GM18909 (cell line): ENCODE data around the gene RPS6KA2.

ENCODE experiments used
- ATAC-seq: cut with Tn5 transposase; IDR thresholded peaks from one replicate; pipeline ENCODE4 v1.9.1; 2021; ENCODE audit warnings: mild to moderate bottlenecking; ENCODE audit not compliant: unreplicated experiment, poor library complexity

Gene RPS6KA2

GRCh38 chr6:166495487-166496314 lies 131.3 kb downstream of the RPS6KA2 start:
- ATAC-seq = no peak

- ATAC-seq = no peak
Measured at GRCh38 chr6:166494757-166495486, 132.1 kb downstream of the RPS6KA2 start.

- ATAC-seq = no peak
Measured at GRCh38 chr6:166494101-166494441, 133.0 kb downstream of the RPS6KA2 start.

GRCh38 chr6:166493427-166494100 lies 133.5 kb downstream of the RPS6KA2 start:
- no peak for ATAC-seq

GRCh38 chr6:166492092-166492741 lies 134.8 kb downstream of the RPS6KA2 start:
- ATAC-seq = no peak

GRCh38 chr6:166490671-166491500 lies 136.2 kb downstream of the RPS6KA2 start:
- no peak for ATAC-seq

- ATAC-seq = no peak
Measured at GRCh38 chr6:166489301-166490155, 137.5 kb downstream of the RPS6KA2 start.

- ATAC-seq = no peak
Measured at GRCh38 chr6:166488701-166489100, 138.3 kb downstream of the RPS6KA2 start.

GRCh38 chr6:166488076-166488685 lies 138.9 kb downstream of the RPS6KA2 start:
- peak; percentile 95 for ATAC-seq

GRCh38 chr6:166487148-166487547 lies 139.9 kb downstream of the RPS6KA2 start:
- ATAC-seq = no peak

GRCh38 chr6:166486536-166486880 lies 140.5 kb downstream of the RPS6KA2 start:
- no peak for ATAC-seq

GRCh38 chr6:166485651-166486535 lies 141.2 kb downstream of the RPS6KA2 start:
- no peak for ATAC-seq

- ATAC-seq = no peak
Measured at GRCh38 chr6:166484863-166485262, 142.2 kb downstream of the RPS6KA2 start.

- ATAC-seq = no peak
Measured at GRCh38 chr6:166483573-166484250, 143.3 kb downstream of the RPS6KA2 start.

GRCh38 chr6:166483026-166483425 lies 144.0 kb downstream of the RPS6KA2 start:
- no peak for ATAC-seq

- no peak for ATAC-seq
Measured at GRCh38 chr6:166478782-166479592, 148.1 kb downstream of the RPS6KA2 start.
